GM12878 (cell line): ENCODE measurements around the gene ANO4. TPM values are rescaled to one million over a fixed set of nuclear protein-coding genes. Genes with fewer than 3 reads are reported as not detected.

Experiments
- BCLAF1 ChIP-seq: fragments of 450-650 bp; IDR thresholded peaks from 2 replicates; pipeline ENCODE4 v1.6.1; 2017; ENCODE audit warnings: antibody characterized with exemption, mild to moderate bottlenecking, moderate library complexity
- NKRF ChIP-seq: fragments of 450-650 bp; conservative IDR thresholded peaks from 2 replicates; pipeline ENCODE4 v1.6.1; 2017; ENCODE audit warnings: mild to moderate bottlenecking, moderate library complexity
- SPI1 ChIP-seq: IDR thresholded peaks from 2 replicates; pipeline ENCODE4 v1.6.1; 2011; ENCODE audit warnings: low read depth, mild to moderate bottlenecking, low read length, moderate library complexity, borderline replicate concordance; ENCODE audit not compliant: insufficient read depth
- SUPT20H ChIP-seq: IDR thresholded peaks from 2 replicates; pipeline ENCODE4 v1.6.1; 2011; ENCODE audit warnings: low read depth, mild to moderate bottlenecking, low read length, moderate library complexity, borderline replicate concordance; ENCODE audit not compliant: control insufficient read depth
- USF1 ChIP-seq: IDR thresholded peaks from 2 replicates; pipeline ENCODE4 v1.6.1; 2011; ENCODE audit warnings: borderline replicate concordance, low read depth, mild to moderate bottlenecking, moderate library complexity, mixed read lengths, low read length; ENCODE audit not compliant: insufficient read depth; ENCODE audit errors: extremely low read length
- YBX1 ChIP-seq: fragments of 450-650 bp; IDR thresholded peaks from 2 replicates; pipeline ENCODE4 v1.6.1; 2016; ENCODE audit warnings: antibody characterized with exemption
- ZNF687 ChIP-seq: fragments of 450-650 bp; IDR thresholded peaks from 2 replicates; pipeline ENCODE4 v1.6.1; 2017; ENCODE audit warnings: mild to moderate bottlenecking, moderate library complexity
- polyA plus RNA-seq, 11 experiments: library from polyadenylated mRNA; depleted of rRNA in 4 of 11; unstranded in 6 of 11; stranded (reverse) in 5 of 11; fragments of >200 nt; fragmentation: Nextera tagmentation in 4 of 11; fragmentation: Illumina TruSeq in 1 of 11; extraction: Ambion mirVana in 4 of 11; extraction: Trizol in 1 of 11; gene quantifications; 1 replicate in 1 of 11; 2 replicates in 10 of 11; pipeline versions ENCODE4 v1.2.1 to v1.2.3, GENCODE V29; 2011 to 2016; ENCODE audit warnings: inconsistent platforms in 2 of 11, missing spikeins in 2 of 11, low read depth in 1 of 11
- total RNA-seq, 4 experiments: library from RNA; depleted of rRNA in 3 of 4; stranded (reverse); fragments of >200 nt in 3 of 4; fragmentation: Illumina TruSeq in 1 of 4; extraction: Trizol in 1 of 4; gene quantifications; 2 replicates each; pipeline versions ENCODE4 v1.2.1 to v1.2.3, GENCODE V29; 2013 to 2021
- TF ChIP-seq, protein P1 (sequence below): IDR thresholded peaks from 2 replicates; pipeline ENCODE4 v1.6.1; 2011; ENCODE audit warnings: low read depth, low read length, improper control_type of control experiment, borderline replicate concordance

The ANO4 gene
- total and polyA plus RNA-seq, 10 of the 15 experiments (the other 5 are each of a cell fraction or from before 2014, with no cell fraction given): not detected

GRCh38 chr12:101019667-101020066, 225.1 kb downstream of the ANO4 start (continued):
- no peak for TF ChIP-seq BCLAF1
- TF ChIP-seq NKRF: no peak
- no peak for TF ChIP-seq SPI1
- no peak for TF ChIP-seq ZNF687
- TF ChIP-seq USF1: no peak
- TF ChIP-seq YBX1: no peak
- no peak for TF ChIP-seq SUPT20H
- TF ChIP-seq, protein P1, sequence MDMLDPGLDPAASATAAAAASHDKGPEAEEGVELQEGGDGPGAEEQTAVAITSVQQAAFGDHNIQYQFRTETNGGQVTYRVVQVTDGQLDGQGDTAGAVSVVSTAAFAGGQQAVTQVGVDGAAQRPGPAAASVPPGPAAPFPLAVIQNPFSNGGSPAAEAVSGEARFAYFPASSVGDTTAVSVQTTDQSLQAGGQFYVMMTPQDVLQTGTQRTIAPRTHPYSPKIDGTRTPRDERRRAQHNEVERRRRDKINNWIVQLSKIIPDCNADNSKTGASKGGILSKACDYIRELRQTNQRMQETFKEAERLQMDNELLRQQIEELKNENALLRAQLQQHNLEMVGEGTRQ: no peak
